Panc1 (cell line): Measurements from ENCODE around the gene LRPPRC.

Experiments
- CTCF ChIP-seq: fragments of 450-650 bp; IDR thresholded peaks from 2 replicates; pipeline ENCODE4 v1.5.1; 2017; ENCODE audit warnings: mild to moderate bottlenecking
- REST ChIP-seq, 2 experiments: IDR thresholded peaks; 2 replicates each; pipeline ENCODE4 v1.6.1; 2011 to 2012; ENCODE audit warnings: low read depth in 2 of 2, control low read depth in 1 of 2, low read length in 1 of 2, mild to moderate bottlenecking in 1 of 2, moderate library complexity in 1 of 2; ENCODE audit not compliant: insufficient read depth in 1 of 2

- TF ChIP-seq CTCF = no peak
- no peak for TF ChIP-seq REST (IDR thresholded peaks at IDR 0.05; ENCODE audit: insufficient read depth in 1 of 2, low read depth in 2 of 2, low read length in 1 of 2)
Measured at GRCh38 chr2:43852196-43852730, 143.5 kb downstream of the LRPPRC start.
